Naive thymus-derived CD4-positive, alpha-beta T cell (primary cell): ENCODE measurements around the gene TCTN2. TPM values are rescaled to one million over a fixed set of nuclear protein-coding genes. Genes with fewer than 3 reads are reported as not detected.

Experiments used
- ATAC-seq: fragments of 150-1000 bp; cut with Tn5 transposase; 2 replicates; pipeline ENCODE4 v1.10.0; 2021; ENCODE audit warnings: mild to moderate bottlenecking, moderate library complexity
- CTCF ChIA-PET: fragments of 350-600 bp; sonication (Branson Sonifier 250); formaldehyde crosslinking; loops from one replicate; lab custom pipeline; 2021; ENCODE audit warnings: antibody characterized with exemption; lab: Charles Lee
- POLR2A ChIA-PET: fragments of 350-600 bp; sonication (Branson Sonifier 250); formaldehyde crosslinking; loops from one replicate; lab custom pipeline; 2021; ENCODE audit warnings: antibody characterized with exemption, inconsistent platforms; lab: Charles Lee
- DNase-seq, 9 donors: peaks; one replicate each; pipeline versions ENCODE4 v3.0.0 to v3.0.0-alpha.2; 2020 to 2022; ENCODE audit warnings: mixed read lengths in 1 of 9
- H3K27ac ChIP-seq: one replicate; pipeline ENCODE4 v1.7.0; 2013; ENCODE audit warnings: mild to moderate bottlenecking, low read depth, low read length, moderate library complexity
- H3K27me3 ChIP-seq, 2 donors: one replicate each; pipeline ENCODE4 v1.7.0; 2013; ENCODE audit warnings: low read length in 2 of 2, mild to moderate bottlenecking in 2 of 2, moderate library complexity in 2 of 2; ENCODE audit not compliant: control insufficient read depth in 2 of 2, insufficient read depth in 2 of 2
- H3K36me3 ChIP-seq, 3 experiments: 1 replicate in 2 of 3; 2 replicates in 1 of 3; pipeline ENCODE4 v1.7.0; 2013; ENCODE audit warnings: low read length in 3 of 3, mild to moderate bottlenecking in 3 of 3, moderate library complexity in 1 of 3; ENCODE audit not compliant: insufficient read depth in 3 of 3, control insufficient read depth in 2 of 3
- H3K4me1 ChIP-seq, 2 donors: one replicate each; pipeline ENCODE4 v1.7.0; 2013; ENCODE audit warnings: low read length in 2 of 2, mild to moderate bottlenecking in 2 of 2, moderate library complexity in 1 of 2; ENCODE audit not compliant: control insufficient read depth in 2 of 2, insufficient read depth in 2 of 2
- H3K4me3 ChIP-seq: 2 replicates; pipeline ENCODE4 v1.7.0; 2013; ENCODE audit warnings: mild to moderate bottlenecking, low read length
- H3K9me3 ChIP-seq, 3 experiments: 1 replicate in 2 of 3; 2 replicates in 1 of 3; pipeline ENCODE4 v1.7.0; 2013; ENCODE audit warnings: low read length in 3 of 3; ENCODE audit not compliant: control insufficient read depth in 2 of 3
- H3K27ac Mint-ChIP-seq, 9 donors: one replicate each; pipeline ENCODE4 v1.8.0; 2020 to 2022; ENCODE audit warnings: mixed read lengths in 9 of 9, mild to moderate bottlenecking in 8 of 9, moderate library complexity in 5 of 9, inconsistent platforms in 2 of 9
- H3K27me3 Mint-ChIP-seq, 5 donors: one replicate each; pipeline ENCODE4 v1.8.0; 2021 to 2022; ENCODE audit warnings: mixed read lengths in 5 of 5, mild to moderate bottlenecking in 1 of 5
- H3K36me3 Mint-ChIP-seq, 5 donors: one replicate each; pipeline ENCODE4 v1.8.0; 2020 to 2022; ENCODE audit warnings: mixed read lengths in 5 of 5, mild to moderate bottlenecking in 3 of 5, inconsistent platforms in 1 of 5
- H3K4me1 Mint-ChIP-seq, 7 donors: one replicate each; pipeline ENCODE4 v1.8.0; 2020 to 2022; ENCODE audit warnings: mixed read lengths in 7 of 7, mild to moderate bottlenecking in 3 of 7, inconsistent platforms in 1 of 7
- H3K4me3 Mint-ChIP-seq, 10 donors: one replicate each; pipeline ENCODE4 v1.8.0; 2020 to 2022; ENCODE audit warnings: mild to moderate bottlenecking in 10 of 10, mixed read lengths in 10 of 10, moderate library complexity in 6 of 10, inconsistent platforms in 2 of 10
- H3K9me3 Mint-ChIP-seq, 11 donors: one replicate each; pipeline ENCODE4 v1.8.0; 2020 to 2022; ENCODE audit warnings: mixed read lengths in 11 of 11, mild to moderate bottlenecking in 4 of 11, inconsistent platforms in 1 of 11, moderate library complexity in 1 of 11
- intact Hi-C, 2 donors: fragments of 100-400 bp; cut with micrococcal nuclease; formaldehyde crosslinking; loops; one replicate each; pipeline ENCODE4 v1.15.1; 2023
- polyA plus RNA-seq, 2 donors: library from polyadenylated mRNA; unstranded; fragments of 300-500 nt; fragmentation: Illumina TruSeq; gene quantifications; one replicate each; pipeline ENCODE4 v1.2.3, GENCODE V29; 2021
- total RNA-seq, 6 experiments: library from RNA in 5 of 6; stranded (reverse) in 5 of 6; gene quantifications; 1 replicate in 5 of 6; 2 replicates in 1 of 6; pipeline ENCODE4 v1.2.3 and lab custom pipeline; 2021 to 2026

Gene TCTN2
- total and polyA plus RNA-seq, 7 experiments from 2014 or later = 1.1 to 9.1 (median 4.9) TPM

- Histone ChIP-seq H3K4me3 (no peak overlapping the region), H3K27ac (no peak overlapping the region), H3K27me3 (no peaks in the 10 kb centered on the region), H3K9me3 (no peaks in the 10 kb centered on the region), H3K36me3 (peaks cover 0 to 49% (median 10%) of the 10 kb centered on the region in 3 experiments), H3K4me1 (no peaks in the 10 kb centered on the region)
- intact Hi-C loops = no loop called here
- no peaks in the 10 kb centered on the region for H3K9me3 Mint-ChIP-seq
- no peak overlapping the region for H3K27ac Mint-ChIP-seq
- ChIA-PET CTCF (no interaction called here), POLR2A (interaction anchor here (0.6 to 1.0 kb wide), 2 partner anchors 413 to 1195 kb away, joined by 3 read pairs; partner anchors contain the start of genes MPHOSPH9 and MTRFR)
- DNase-seq (no peak), ATAC-seq (no peak)
- peaks cover 0 to 7% (median 2%) of the 10 kb centered on the region in 7 donors for H3K4me1 Mint-ChIP-seq
- H3K36me3 Mint-ChIP-seq = peaks cover 2 to 33% (median 8%) of the 10 kb centered on the region in 5 donors
- no peak overlapping the region for H3K4me3 Mint-ChIP-seq
- H3K27me3 Mint-ChIP-seq = no peaks in the 10 kb centered on the region
Observed at GRCh38 chr12:123645380-123645779, 25.5 kb upstream of the TCTN2 start.

- Histone ChIP-seq H3K27me3 (no peaks in the 10 kb centered on the region), H3K9me3 (no peaks in the 10 kb centered on the region), H3K27ac (no peak overlapping the region), H3K4me3 (no peak overlapping the region), H3K4me1 (no peaks in the 10 kb centered on the region), H3K36me3 (peaks cover 0 to 54% (median 10%) of the 10 kb centered on the region in 3 experiments)
- DNase-seq (no peak), ATAC-seq (no peak)
- ChIA-PET POLR2A (interaction anchor here (1.0 kb wide), 1 partner anchor 413 kb away, joined by 3 read pairs; the partner anchor contains the start of genes MPHOSPH9 and MTRFR), CTCF (no interaction called here)
- Mint-ChIP-seq H3K27ac (no peak overlapping the region), H3K27me3 (no peaks in the 10 kb centered on the region), H3K9me3 (no peaks in the 10 kb centered on the region), H3K4me3 (no peak overlapping the region), H3K36me3 (peaks cover under 1 to 37% (median 10%) of the 10 kb centered on the region in 5 donors), H3K4me1 (peaks cover 0 to 7% (median under 1%) of the 10 kb centered on the region in 7 donors)
- intact Hi-C loops = no loop called here
Observed at GRCh38 chr12:123645878-123646277, 25.0 kb upstream of the TCTN2 start.

- DNase-seq = no peak
- no peaks in the 10 kb centered on the region for H3K27me3 Mint-ChIP-seq
- Histone ChIP-seq H3K9me3 (no peaks in the 10 kb centered on the region), H3K27me3 (no peaks in the 10 kb centered on the region), H3K27ac (no peak overlapping the region), H3K36me3 (peaks cover 3 to 61% (median 14%) of the 10 kb centered on the region in 3 experiments), H3K4me3 (no peak overlapping the region), H3K4me1 (no peaks in the 10 kb centered on the region)
- H3K36me3 Mint-ChIP-seq = peaks cover 4 to 37% (median 16%) of the 10 kb centered on the region in 5 donors
- ChIA-PET CTCF (no interaction called here), POLR2A (no interaction called here)
- peak overlapping the region in 1 of 9 donors; percentile 55 for H3K27ac Mint-ChIP-seq
- no peaks in the 10 kb centered on the region for H3K9me3 Mint-ChIP-seq
- H3K4me3 Mint-ChIP-seq = peak overlapping the region in 1 of 10 donors; percentile 63
- intact Hi-C loops = no loop called here
- no peak for ATAC-seq
- peaks cover 0 to 7% (median 0%) of the 10 kb centered on the region in 7 donors for H3K4me1 Mint-ChIP-seq
Observed at GRCh38 chr12:123648401-123648800, 22.5 kb upstream of the TCTN2 start.

- Histone ChIP-seq H3K27ac (no peak overlapping the region), H3K9me3 (no peaks in the 10 kb centered on the region), H3K27me3 (no peaks in the 10 kb centered on the region), H3K4me1 (no peaks in the 10 kb centered on the region), H3K4me3 (no peak overlapping the region), H3K36me3 (peaks cover 3 to 55% (median 14%) of the 10 kb centered on the region in 3 experiments)
- Mint-ChIP-seq H3K4me3 (no peak overlapping the region), H3K9me3 (no peaks in the 10 kb centered on the region), H3K36me3 (peaks cover 16 to 43% (median 20%) of the 10 kb centered on the region in 5 donors), H3K4me1 (peaks cover 0 to 6% (median 0%) of the 10 kb centered on the region in 7 donors), H3K27ac (peak overlapping the region in 1 of 9 donors; percentile 62), H3K27me3 (no peaks in the 10 kb centered on the region)
- CTCF ChIA-PET = no interaction called here
- intact Hi-C loops = no loop called here
- POLR2A ChIA-PET = no interaction called here
- ATAC-seq (no peak), DNase-seq (no peak)
Observed at GRCh38 chr12:123654129-123654701, 16.7 kb upstream of the TCTN2 start.

GRCh38 chr12:123655420-123655819, 15.5 kb upstream of the TCTN2 start:
- Mint-ChIP-seq H3K36me3 (peaks cover 16 to 49% (median 24%) of the 10 kb centered on the region in 5 donors), H3K4me3 (no peak overlapping the region), H3K9me3 (no peaks in the 10 kb centered on the region), H3K4me1 (peaks cover 0 to 15% (median 0%) of the 10 kb centered on the region in 7 donors), H3K27ac (no peak overlapping the region), H3K27me3 (no peaks in the 10 kb centered on the region)
- no peak for ATAC-seq
- Histone ChIP-seq H3K9me3 (no peaks in the 10 kb centered on the region), H3K4me3 (no peak overlapping the region), H3K36me3 (peaks cover 3 to 55% (median 11%) of the 10 kb centered on the region in 3 experiments), H3K27me3 (no peaks in the 10 kb centered on the region), H3K27ac (no peak overlapping the region), H3K4me1 (no peaks in the 10 kb centered on the region)
- intact Hi-C loops = no loop called here
- CTCF ChIA-PET = interaction anchor here (0.6 kb wide), 1 partner anchor 806 kb away, joined by 3 read pairs; no protein-coding TSS in a partner anchor
- no peak for DNase-seq
- POLR2A ChIA-PET = no interaction called here

- H3K4me3 ChIP-seq = no peak overlapping the region
- no peak overlapping the region for H3K27ac ChIP-seq
- Mint-ChIP-seq H3K36me3 (peaks cover 16 to 48% (median 20%) of the 10 kb centered on the region in 5 donors), H3K9me3 (no peaks in the 10 kb centered on the region), H3K27me3 (no peaks in the 10 kb centered on the region), H3K4me1 (peaks cover 0 to 18% (median 0%) of the 10 kb centered on the region in 7 donors), H3K4me3 (no peak overlapping the region), H3K27ac (peak overlapping the region in 1 of 9 donors; percentile 37)
- ChIA-PET POLR2A (no interaction called here), CTCF (interaction anchor here (0.6 kb wide), 2 partner anchors 74 to 807 kb away, joined by 3 to 5 read pairs; no protein-coding TSS in a partner anchor)
- no peaks in the 10 kb centered on the region for H3K4me1 ChIP-seq
- intact Hi-C loops = no loop called here
- H3K27me3 ChIP-seq = no peaks in the 10 kb centered on the region
- DNase-seq (no peak), ATAC-seq (no peak)
- H3K9me3 ChIP-seq = no peaks in the 10 kb centered on the region
- peaks cover 3 to 47% (median 11%) of the 10 kb centered on the region in 3 experiments for H3K36me3 ChIP-seq
Observed at GRCh38 chr12:123656392-123656791, 14.5 kb upstream of the TCTN2 start.
